Hepatocyte (in vitro differentiated cells): ENCODE results near the gene TPD52L2. TPM values are rescaled to one million over a fixed set of nuclear protein-coding genes. Genes with fewer than 3 reads are reported as not detected.

Experiments used
- DNase-seq: peaks from one replicate; pipeline ENCODE4 v3.0.0-alpha.2; 2016; ENCODE audit warnings: low spot score
- H2AFZ ChIP-seq: fragments of 200-600 bp; sonication (generic); 2 replicates; pipeline ENCODE4 v1.6.0; 2016; ENCODE audit warnings: antibody characterized with exemption, mild to moderate bottlenecking
- H3K27ac ChIP-seq: fragments of 200-600 bp; sonication (generic); 2 replicates; pipeline ENCODE4 v1.5.1; 2016; ENCODE audit warnings: mild to moderate bottlenecking
- H3K27me3 ChIP-seq: fragments of 200-600 bp; sonication (generic); 2 replicates; pipeline ENCODE4 v1.6.1; 2016
- H3K36me3 ChIP-seq: fragments of 200-600 bp; sonication (generic); replicated peaks from 2 replicates; pipeline ENCODE4 v1.5.1; 2016; ENCODE audit warnings: low read depth; ENCODE audit not compliant: insufficient read depth
- H3K4me1 ChIP-seq: fragments of 200-600 bp; sonication (generic); 2 replicates; pipeline ENCODE4 v1.5.1; 2016; ENCODE audit warnings: mild to moderate bottlenecking, moderate library complexity; ENCODE audit not compliant: insufficient read depth
- H3K4me2 ChIP-seq: fragments of 200-600 bp; sonication (generic); 2 replicates; pipeline ENCODE4 v1.6.0; 2016
- H3K4me3 ChIP-seq: fragments of 200-600 bp; sonication (generic); 2 replicates; pipeline ENCODE4 v1.5.1; 2016; ENCODE audit warnings: mild to moderate bottlenecking
- H3K79me2 ChIP-seq: fragments of 200-600 bp; sonication (generic); 2 replicates; pipeline ENCODE4 v1.6.0; 2017; ENCODE audit warnings: mild to moderate bottlenecking
- H3K9me2 ChIP-seq: fragments of 200-600 bp; sonication (generic); replicated peaks from 2 replicates; pipeline ENCODE4 v1.6.0; 2017; ENCODE audit warnings: mild to moderate bottlenecking; ENCODE audit not compliant: insufficient read depth
- H3K9me3 ChIP-seq: fragments of 200-600 bp; sonication (generic); 2 replicates; pipeline ENCODE4 v1.5.1; 2016; ENCODE audit warnings: low read depth, mild to moderate bottlenecking
- H4K20me1 ChIP-seq: fragments of 200-600 bp; sonication (generic); 2 replicates; pipeline ENCODE4 v1.6.0; 2016; ENCODE audit warnings: mild to moderate bottlenecking; ENCODE audit not compliant: insufficient read depth, poor library complexity, severe bottlenecking
- EZH2 ChIP-seq: fragments of 200-600 bp; sonication (generic); IDR thresholded peaks from 2 replicates; pipeline ENCODE4 v1.6.1; 2016; ENCODE audit warnings: antibody characterized with exemption, mild to moderate bottlenecking, borderline replicate concordance
- EZH2phosphoT487 ChIP-seq: fragments of 200-600 bp; sonication (generic); IDR thresholded peaks from one replicate; pipeline ENCODE4 v1.6.1; 2018; ENCODE audit warnings: antibody characterized with exemption, mild to moderate bottlenecking, low read depth, moderate library complexity; ENCODE audit not compliant: unreplicated experiment, severe bottlenecking
- WGBS: methylation state at CpG from one replicate; pipeline ENCODE4 v1.1.6; 2016; ENCODE audit warnings: low lambda C conversion rate; ENCODE audit errors: missing lambda C conversion rate; 5-methylcytosine and 5-hydroxymethylcytosine counted together
- polyA plus RNA-seq: library from polyadenylated mRNA; unstranded; fragments of >200 nt; fragmentation: Nextera tagmentation; extraction: Ambion mirVana; gene quantifications from 2 replicates; pipeline ENCODE4 v1.2.1, GENCODE V29; 2016
- total RNA-seq: library from RNA; depleted of rRNA; stranded (reverse); fragments of >200 nt; gene quantifications from 2 replicates; pipeline ENCODE4 v1.2.3, GENCODE V29; 2014
- TF ChIP-seq, protein P1 (sequence below): fragments of 200-600 bp; sonication (generic); IDR thresholded peaks from 2 replicates; pipeline ENCODE4 v1.5.1; 2016; ENCODE audit warnings: antibody characterized with exemption, mild to moderate bottlenecking; ENCODE audit not compliant: poor library complexity

Gene TPD52L2
- total and polyA plus RNA-seq, 2 experiments from 2014 or later = 83.2 to 93.8 TPM

DNA sequence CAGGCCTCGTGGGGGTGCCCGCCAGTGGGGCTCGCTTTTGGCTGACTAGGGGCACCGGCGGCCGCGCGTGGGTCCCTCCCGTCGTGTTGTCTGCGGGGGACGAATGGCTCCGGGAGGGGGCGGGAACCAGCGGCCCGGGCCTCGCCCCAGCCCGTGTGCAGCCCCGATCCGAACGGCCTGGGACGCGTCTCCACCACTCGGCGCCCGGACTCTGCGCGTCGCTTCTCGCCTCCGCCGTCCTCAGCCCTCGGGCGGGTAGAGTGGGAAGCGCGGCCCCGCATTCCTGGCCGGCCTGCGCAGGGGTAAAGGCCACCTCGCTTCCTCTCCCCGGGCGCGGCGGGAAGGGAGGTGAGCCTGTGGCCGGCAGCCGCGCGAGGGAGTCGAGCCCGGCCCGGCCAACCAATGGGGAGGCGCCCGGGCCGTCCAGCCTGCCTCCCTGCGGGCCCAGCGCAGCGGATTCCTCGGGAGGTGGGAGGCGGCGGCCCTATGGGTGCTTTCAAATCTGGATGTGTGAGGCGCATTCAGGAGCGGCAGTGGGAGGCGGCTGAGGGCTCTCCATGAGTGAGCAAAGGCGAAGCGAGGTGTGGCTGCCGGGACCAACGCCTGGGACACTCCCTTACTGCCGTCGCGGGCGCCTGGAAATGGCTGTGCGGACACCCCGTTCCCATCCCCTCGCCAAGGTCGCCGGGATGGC lies 32.9 kb upstream of the TPD52L2 start:
- Histone ChIP-seq H3K27me3 (peaks cover 17% of the 10 kb centered on the region), H3K9me2 (no peaks in the 10 kb centered on the region), H3K36me3 (no peaks in the 10 kb centered on the region), H3K9me3 (no peaks in the 10 kb centered on the region), H3K4me3 (peak overlapping the region; percentile 21), H4K20me1 (no peaks in the 10 kb centered on the region), H3K4me2 (peak overlapping the region; percentile 89), H3K27ac (no peak overlapping the region), H3K4me1 (peaks cover 15% of the 10 kb centered on the region), H3K79me2 (peaks cover 15% of the 10 kb centered on the region), H2AFZ (peak overlapping the region; percentile 45)
- peak; percentile 63 for DNase-seq
- TF ChIP-seq EZH2 (no peak), EZH2phosphoT487 (no peak)
- TF ChIP-seq, protein P1, sequence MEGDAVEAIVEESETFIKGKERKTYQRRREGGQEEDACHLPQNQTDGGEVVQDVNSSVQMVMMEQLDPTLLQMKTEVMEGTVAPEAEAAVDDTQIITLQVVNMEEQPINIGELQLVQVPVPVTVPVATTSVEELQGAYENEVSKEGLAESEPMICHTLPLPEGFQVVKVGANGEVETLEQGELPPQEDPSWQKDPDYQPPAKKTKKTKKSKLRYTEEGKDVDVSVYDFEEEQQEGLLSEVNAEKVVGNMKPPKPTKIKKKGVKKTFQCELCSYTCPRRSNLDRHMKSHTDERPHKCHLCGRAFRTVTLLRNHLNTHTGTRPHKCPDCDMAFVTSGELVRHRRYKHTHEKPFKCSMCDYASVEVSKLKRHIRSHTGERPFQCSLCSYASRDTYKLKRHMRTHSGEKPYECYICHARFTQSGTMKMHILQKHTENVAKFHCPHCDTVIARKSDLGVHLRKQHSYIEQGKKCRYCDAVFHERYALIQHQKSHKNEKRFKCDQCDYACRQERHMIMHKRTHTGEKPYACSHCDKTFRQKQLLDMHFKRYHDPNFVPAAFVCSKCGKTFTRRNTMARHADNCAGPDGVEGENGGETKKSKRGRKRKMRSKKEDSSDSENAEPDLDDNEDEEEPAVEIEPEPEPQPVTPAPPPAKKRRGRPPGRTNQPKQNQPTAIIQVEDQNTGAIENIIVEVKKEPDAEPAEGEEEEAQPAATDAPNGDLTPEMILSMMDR = no peak
- 12% methylated on average over 47 of the region's 76 CpGs for WGBS

GRCh38 chr20:63833776-63834490 lies 31.1 kb upstream of the TPD52L2 start:
- Histone ChIP-seq H3K9me2 (no peaks in the 10 kb centered on the region), H3K79me2 (peaks cover under 1% of the 10 kb centered on the region), H3K4me2 (no peak overlapping the region), H3K36me3 (no peaks in the 10 kb centered on the region), H3K27me3 (peaks cover 10% of the 10 kb centered on the region), H3K9me3 (no peaks in the 10 kb centered on the region), H2AFZ (no peak overlapping the region), H4K20me1 (no peaks in the 10 kb centered on the region), H3K4me1 (peaks cover 15% of the 10 kb centered on the region), H3K4me3 (no peak overlapping the region), H3K27ac (no peak overlapping the region)
- no peak for DNase-seq
- WGBS = 71% methylated on average over 20 of the region's 20 CpGs
- TF ChIP-seq, protein P1 = no peak
- no peak for TF ChIP-seq EZH2phosphoT487
- no peak for TF ChIP-seq EZH2

DNA sequence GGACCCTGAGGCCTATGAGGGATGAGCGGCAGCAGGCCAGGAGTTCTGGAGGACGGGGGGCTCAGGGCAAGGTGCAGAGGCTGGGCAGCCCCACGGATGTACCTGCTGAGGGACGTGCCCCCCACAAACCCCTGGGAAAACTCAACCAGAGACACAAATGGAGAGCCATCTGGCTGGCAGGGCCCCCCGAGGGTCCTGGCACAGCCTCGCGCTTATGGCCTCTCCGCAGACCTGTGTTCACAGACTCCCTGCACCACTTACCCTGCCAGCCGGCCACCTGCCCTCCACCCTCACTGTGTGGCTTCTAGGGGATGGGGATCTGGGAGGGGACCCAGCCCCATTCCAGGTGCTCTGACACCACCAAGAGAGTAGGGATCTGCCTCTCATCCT lies 30.6 kb upstream of the TPD52L2 start:
- DNase-seq = no peak
- Histone ChIP-seq H3K79me2 (no peaks in the 10 kb centered on the region), H3K4me3 (no peak overlapping the region), H3K9me2 (no peaks in the 10 kb centered on the region), H3K27ac (peak overlapping the region; percentile 20), H3K9me3 (no peaks in the 10 kb centered on the region), H3K36me3 (no peaks in the 10 kb centered on the region), H3K4me1 (peaks cover 15% of the 10 kb centered on the region), H2AFZ (no peak overlapping the region), H3K27me3 (peaks cover 5% of the 10 kb centered on the region), H4K20me1 (no peaks in the 10 kb centered on the region), H3K4me2 (peak overlapping the region; percentile 45)
- 84% methylated on average over 9 of the region's 9 CpGs for WGBS
- TF ChIP-seq EZH2phosphoT487 (no peak), EZH2 (no peak)
- TF ChIP-seq, protein P1 = no peak
